Cardiac muscle cell (in vitro differentiated cells and primary cell): ENCODE data around the gene PSAP. TPM values are rescaled to one million over a fixed set of nuclear protein-coding genes. Genes with fewer than 3 reads are reported as not detected.

Experiments used
- DNase-seq, 2 donors: peaks; one replicate each; pipeline versions ENCODE4 v3.0.0 to v3.0.0-alpha.2; 2010 to 2017; ENCODE audit warnings: low read depth in 1 of 2, low spot score in 1 of 2
- H3K27ac ChIP-seq: fragments of 200-600 bp; sonication (generic); 2 replicates; pipeline ENCODE4 v1.5.1; 2016
- H3K27me3 ChIP-seq: fragments of 200-600 bp; sonication (generic); 2 replicates; pipeline ENCODE4 v1.6.0; 2016; ENCODE audit warnings: control low read depth
- H3K36me3 ChIP-seq: fragments of 200-600 bp; sonication (generic); 2 replicates; pipeline ENCODE4 v1.5.1; 2016; ENCODE audit warnings: control low read depth
- H3K4me1 ChIP-seq: fragments of 200-600 bp; sonication (generic); 2 replicates; pipeline ENCODE4 v1.8.1; 2017; ENCODE audit warnings: low read depth, mild to moderate bottlenecking, mixed run types
- H3K4me3 ChIP-seq: fragments of 200-600 bp; sonication (generic); 2 replicates; pipeline ENCODE4 v1.5.1; 2016; ENCODE audit warnings: mild to moderate bottlenecking
- H3K9me3 ChIP-seq: fragments of 200-600 bp; sonication (generic); 2 replicates; pipeline ENCODE4 v1.5.1; 2017; ENCODE audit warnings: low read depth, mild to moderate bottlenecking, control low read depth
- polyA plus RNA-seq: library from polyadenylated mRNA; unstranded; fragments of >200 nt; fragmentation: Nextera tagmentation; extraction: Ambion mirVana; gene quantifications from 2 replicates; pipeline ENCODE4 v1.2.1, GENCODE V29; 2016
- total RNA-seq: library from RNA; depleted of rRNA; stranded (reverse); fragments of >200 nt; gene quantifications from 2 replicates; pipeline ENCODE4 v1.2.3, GENCODE V29; 2016
- TF ChIP-seq, protein P1 (sequence below): IDR thresholded peaks from 2 replicates; pipeline ENCODE4 v1.5.1; 2012; ENCODE audit warnings: low read depth, mild to moderate bottlenecking, low read length

Gene PSAP
- total and polyA plus RNA-seq, 2 experiments from 2014 or later, result 624 to 844 TPM

DNA sequence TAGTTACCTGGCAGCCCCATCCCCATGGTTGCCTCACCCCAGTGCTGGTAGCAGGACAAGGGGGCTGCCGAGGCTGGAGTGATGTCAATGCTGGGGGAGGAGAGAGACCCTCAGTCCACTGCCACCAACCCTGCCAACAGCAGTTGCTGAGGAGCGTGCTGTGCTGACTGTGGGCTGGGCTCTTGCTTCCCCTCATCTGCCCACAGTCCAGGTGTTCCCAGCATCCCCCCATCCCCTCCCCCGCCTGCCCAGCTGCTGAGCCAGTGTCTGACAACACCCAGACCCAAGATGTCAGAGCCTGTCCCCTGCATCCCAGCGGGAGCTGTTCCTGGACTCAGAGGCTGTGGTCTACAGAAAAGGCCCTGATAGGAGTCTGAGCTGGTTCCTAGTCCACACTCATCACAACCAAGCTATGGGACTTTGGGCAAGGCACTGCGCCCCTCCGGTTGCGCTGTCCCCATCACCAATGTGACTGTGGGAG lies 14.6 kb upstream of the PSAP start:
- no peak for DNase-seq
- H3K4me3 ChIP-seq, result no peak overlapping the region
- H3K36me3 ChIP-seq, result no peaks in the 10 kb centered on the region
- TF ChIP-seq, protein P1, sequence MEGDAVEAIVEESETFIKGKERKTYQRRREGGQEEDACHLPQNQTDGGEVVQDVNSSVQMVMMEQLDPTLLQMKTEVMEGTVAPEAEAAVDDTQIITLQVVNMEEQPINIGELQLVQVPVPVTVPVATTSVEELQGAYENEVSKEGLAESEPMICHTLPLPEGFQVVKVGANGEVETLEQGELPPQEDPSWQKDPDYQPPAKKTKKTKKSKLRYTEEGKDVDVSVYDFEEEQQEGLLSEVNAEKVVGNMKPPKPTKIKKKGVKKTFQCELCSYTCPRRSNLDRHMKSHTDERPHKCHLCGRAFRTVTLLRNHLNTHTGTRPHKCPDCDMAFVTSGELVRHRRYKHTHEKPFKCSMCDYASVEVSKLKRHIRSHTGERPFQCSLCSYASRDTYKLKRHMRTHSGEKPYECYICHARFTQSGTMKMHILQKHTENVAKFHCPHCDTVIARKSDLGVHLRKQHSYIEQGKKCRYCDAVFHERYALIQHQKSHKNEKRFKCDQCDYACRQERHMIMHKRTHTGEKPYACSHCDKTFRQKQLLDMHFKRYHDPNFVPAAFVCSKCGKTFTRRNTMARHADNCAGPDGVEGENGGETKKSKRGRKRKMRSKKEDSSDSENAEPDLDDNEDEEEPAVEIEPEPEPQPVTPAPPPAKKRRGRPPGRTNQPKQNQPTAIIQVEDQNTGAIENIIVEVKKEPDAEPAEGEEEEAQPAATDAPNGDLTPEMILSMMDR, result no peak
- no peaks in the 10 kb centered on the region for H3K9me3 ChIP-seq
- no peak overlapping the region for H3K27ac ChIP-seq
- H3K27me3 ChIP-seq, result no peaks in the 10 kb centered on the region
- H3K4me1 ChIP-seq, result peaks cover 9% of the 10 kb centered on the region

DNA sequence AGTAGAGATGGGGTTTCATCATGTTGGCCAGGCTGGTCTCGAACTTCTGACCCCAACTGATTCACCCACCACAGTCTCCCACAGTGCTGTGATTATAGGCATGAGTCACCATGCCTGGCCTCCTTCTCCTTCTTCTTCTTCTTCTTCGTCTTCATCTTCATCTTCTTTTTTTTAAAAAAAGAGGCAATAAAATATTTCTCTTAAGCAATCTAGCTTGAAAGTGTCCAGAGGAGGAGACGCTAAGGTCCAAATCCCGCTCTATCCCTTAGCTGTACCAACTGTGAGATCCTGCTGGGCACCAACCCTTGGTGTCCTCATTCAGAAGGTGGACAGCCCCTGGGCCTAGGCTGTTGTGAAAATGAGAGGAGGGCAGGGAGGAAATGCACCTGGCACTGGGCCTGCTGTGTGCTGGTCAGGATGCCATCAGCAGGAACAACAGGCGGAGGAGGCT lies 13.9 kb upstream of the PSAP start:
- H3K9me3 ChIP-seq, result no peaks in the 10 kb centered on the region
- H3K36me3 ChIP-seq, result no peaks in the 10 kb centered on the region
- H3K27ac ChIP-seq, result no peak overlapping the region
- no peak overlapping the region for H3K4me3 ChIP-seq
- DNase-seq, result peak in 1 of 2 donors; percentile 65
- no peaks in the 10 kb centered on the region for H3K27me3 ChIP-seq
- peaks cover 15% of the 10 kb centered on the region for H3K4me1 ChIP-seq
- TF ChIP-seq, protein P1, result no peak

DNA sequence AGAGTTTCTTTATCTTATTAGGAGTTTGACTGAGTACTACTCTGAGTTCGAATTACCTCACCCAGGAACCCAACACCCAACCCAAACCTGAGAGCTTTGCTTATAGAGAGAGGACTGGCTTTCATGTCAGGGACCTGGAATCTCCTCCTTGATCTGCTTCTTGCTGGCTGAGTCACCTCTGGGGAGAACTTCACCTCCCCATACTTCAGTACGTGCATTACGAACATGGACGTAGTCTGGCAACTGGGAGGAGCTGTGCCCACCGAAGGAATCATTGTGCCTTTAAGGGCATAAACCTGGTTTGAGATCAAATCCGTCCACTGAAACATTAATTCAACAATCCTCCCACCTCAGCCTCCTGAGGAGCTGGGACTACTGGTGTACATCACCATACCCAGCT lies 12.2 kb upstream of the PSAP start:
- TF ChIP-seq, protein P1, result no peak
- no peaks in the 10 kb centered on the region for H3K9me3 ChIP-seq
- H3K4me1 ChIP-seq, result peaks cover 15% of the 10 kb centered on the region
- H3K36me3 ChIP-seq, result no peaks in the 10 kb centered on the region
- H3K27me3 ChIP-seq, result no peaks in the 10 kb centered on the region
- no peak overlapping the region for H3K4me3 ChIP-seq
- no peak overlapping the region for H3K27ac ChIP-seq
- no peak for DNase-seq

DNA sequence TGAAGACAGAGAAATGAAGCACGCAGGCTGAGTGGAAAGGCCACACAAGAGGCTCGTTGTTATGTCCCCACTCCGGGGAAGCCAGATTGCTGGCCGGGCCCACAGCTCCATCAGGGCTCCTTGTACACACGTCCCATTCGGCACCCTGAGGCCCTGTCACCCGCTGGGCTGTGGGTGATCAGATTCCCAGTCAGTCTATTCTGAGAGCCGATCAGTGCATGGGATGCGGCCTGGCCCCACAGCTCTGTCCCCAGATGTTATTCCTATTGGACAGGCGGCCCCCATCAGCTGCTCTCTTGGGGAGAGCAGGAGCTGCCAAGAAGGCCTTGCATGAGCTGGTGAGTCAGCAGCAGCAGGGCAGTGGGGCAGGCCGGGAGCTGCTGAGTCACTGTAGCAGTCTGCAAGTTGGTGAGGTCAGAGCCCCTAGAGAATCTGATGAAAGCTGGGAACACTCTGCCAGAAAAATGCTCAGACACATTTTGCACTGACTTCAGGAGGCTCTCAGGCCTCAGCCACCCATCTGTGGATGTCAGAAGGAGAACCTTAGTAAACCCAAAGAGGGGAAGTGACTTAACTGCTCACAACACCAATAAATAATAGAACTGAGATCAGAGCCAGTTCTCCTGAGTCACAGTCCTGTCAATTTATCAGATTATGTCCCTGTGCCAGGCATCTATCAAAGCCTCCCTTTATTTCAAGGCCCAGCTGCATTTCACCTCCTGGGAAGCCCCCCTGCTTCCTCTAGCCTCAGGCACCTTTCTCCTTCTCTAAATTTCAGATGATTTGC lies 9.4 kb upstream of the PSAP start:
- Histone ChIP-seq H3K27me3 (no peaks in the 10 kb centered on the region), H3K27ac (peak overlapping the region; percentile 86), H3K36me3 (no peaks in the 10 kb centered on the region), H3K4me1 (peaks cover 15% of the 10 kb centered on the region), H3K9me3 (no peaks in the 10 kb centered on the region), H3K4me3 (no peak overlapping the region)
- TF ChIP-seq, protein P1, result no peak
- peak; percentile 84 to 100 for DNase-seq

DNA sequence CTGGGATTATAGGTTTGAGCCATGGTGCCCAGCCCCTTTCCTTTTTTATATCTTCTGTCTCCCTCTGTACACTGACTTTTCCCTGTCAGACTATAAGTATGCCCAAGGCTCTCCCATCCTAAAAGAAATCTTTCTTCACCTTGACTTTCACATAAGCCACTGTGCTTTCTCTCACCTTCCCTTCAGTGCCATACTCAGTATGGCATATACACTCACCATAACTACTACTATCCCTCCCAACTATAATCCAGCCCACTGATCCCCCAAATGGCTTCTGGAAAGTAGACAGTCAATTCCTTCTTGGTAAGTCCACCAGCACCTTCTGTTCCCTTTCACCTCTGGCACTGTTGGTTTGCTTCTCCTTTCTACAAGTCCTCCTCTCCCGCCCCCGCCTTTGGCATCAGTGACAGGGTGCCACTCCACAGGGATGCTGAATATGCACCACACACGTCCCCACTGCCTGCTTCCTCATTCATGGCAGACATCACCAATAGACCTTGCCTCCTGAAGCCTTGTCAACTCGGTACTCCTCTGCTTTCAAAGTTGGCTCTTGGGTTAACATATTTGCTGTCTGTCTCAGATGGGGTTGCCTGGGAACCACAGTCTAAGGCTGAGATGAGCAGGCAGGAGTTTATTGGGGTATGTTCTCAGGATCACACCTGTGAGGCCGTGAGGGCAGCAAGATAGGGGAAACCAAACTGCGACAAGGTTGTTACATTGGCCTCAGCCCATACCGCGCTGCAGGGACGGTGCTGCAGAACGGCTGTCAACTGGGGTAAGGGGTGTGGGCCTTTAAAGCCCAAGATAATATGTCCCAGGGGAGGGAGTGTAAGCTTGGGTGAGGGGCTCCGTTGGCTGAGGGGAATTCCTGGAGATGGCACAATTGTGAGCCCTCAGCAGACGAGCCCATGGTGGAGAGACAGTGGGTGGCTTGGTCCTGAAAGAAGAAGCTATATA lies 7.2 kb upstream of the PSAP start:
- H3K27me3 ChIP-seq, result no peaks in the 10 kb centered on the region
- H3K9me3 ChIP-seq, result no peaks in the 10 kb centered on the region
- H3K4me3 ChIP-seq, result no peak overlapping the region
- TF ChIP-seq, protein P1, result no peak
- DNase-seq, result no peak
- peaks cover 15% of the 10 kb centered on the region for H3K4me1 ChIP-seq
- H3K27ac ChIP-seq, result no peak overlapping the region
- H3K36me3 ChIP-seq, result no peaks in the 10 kb centered on the region
